K562 (cell line): ENCODE measurements around the gene SCMH1. TPM values are rescaled to one million over a fixed set of nuclear protein-coding genes. Genes with fewer than 3 reads are reported as not detected.

ENCODE experiments used
- ATAC-seq: fragments of 200-7000 bp; cut with Tn5 transposase; 3 replicates; pipeline ENCODE4 v1.9.1; 2020; ENCODE audit warnings: moderate library complexity
- BruUV-seq: library from RNA; stranded (reverse); fragments of 400-500 nt; replicated peaks from 2 replicates; lab custom pipeline; 2021; lab: Mats Ljungman, UMichigan
- CTCF ChIA-PET: fragments of 300-600 bp; formaldehyde crosslinking; extraction: SDS; loops from one replicate; lab custom pipeline; 2021; ENCODE audit warnings: low intra/inter-chr PET ratio; lab: Yijun Ruan, JAX
- POLR2A ChIA-PET: fragments of 300-600, 350-650 bp; sonication (Branson Sonifier 250); formaldehyde crosslinking; extraction: SDS; loops from one replicate; lab custom pipeline; 2021; ENCODE audit warnings: antibody characterized with exemption, inconsistent platforms; lab: Yijun Ruan, JAX
- DNase-seq, 4 experiments: peaks; one replicate each; pipeline versions ENCODE4 v3.0.0 to v3.0.0-alpha.2; 2011 to 2018; ENCODE audit warnings: low spot score in 3 of 4, mixed read lengths in 3 of 4; ENCODE audit errors: extremely low read depth in 1 of 4
- FAIRE-seq: peaks from 2 replicates; lab custom pipeline; 2011; peaks lifted over from hg19 to GRCh38; lab: Jason Lieb, UNC
- H2AFZ ChIP-seq: 2 replicates; pipeline ENCODE4 v1.6.0; 2011; ENCODE audit warnings: low read depth, low read length, control low read depth, inconsistent platforms
- H3K27ac ChIP-seq: fragments of 200-600 bp; 3 replicates; pipeline ENCODE4 v1.8.0; 2011; ENCODE audit warnings: low read depth, mild to moderate bottlenecking, control low read depth, inconsistent platforms, low read length, moderate library complexity, mixed read lengths; ENCODE audit errors: extremely low read depth
- H3K27me3 ChIP-seq, 2 experiments: fragments of 300-600 bp in 1 of 2; 2 replicates in 1 of 2; 3 replicates in 1 of 2; pipeline versions ENCODE4 v1.6.0 to v1.8.0; 2011; ENCODE audit warnings: inconsistent platforms in 2 of 2, low read length in 2 of 2, mild to moderate bottlenecking in 1 of 2, mixed read lengths in 1 of 2, moderate library complexity in 1 of 2; ENCODE audit not compliant: control insufficient read depth in 2 of 2, insufficient read depth in 2 of 2
- H3K36me3 ChIP-seq: fragments of 300-600 bp; 3 replicates; pipeline ENCODE4 v1.8.0; 2011; ENCODE audit warnings: mild to moderate bottlenecking, low read length, inconsistent platforms; ENCODE audit not compliant: control insufficient read depth, insufficient read depth
- H3K4me1 ChIP-seq, 2 experiments: fragments of 200-600 bp in 1 of 2; replicated peaks in 1 of 2; 2 replicates in 1 of 2; 3 replicates in 1 of 2; pipeline versions ENCODE4 v1.5.1 to v1.8.0; 2011; ENCODE audit warnings: inconsistent platforms in 2 of 2, low read length in 2 of 2, mild to moderate bottlenecking in 1 of 2, mixed read lengths in 1 of 2, moderate library complexity in 1 of 2; ENCODE audit not compliant: control insufficient read depth in 2 of 2, insufficient read depth in 2 of 2
- H3K4me2 ChIP-seq: 2 replicates; pipeline ENCODE4 v1.6.1; 2011; ENCODE audit warnings: low read length, control low read depth, inconsistent platforms, mixed read lengths; ENCODE audit not compliant: insufficient read depth
- H3K4me3 ChIP-seq: fragments of 200-600 bp; sonication (generic), shearing (Covaris generic); 2 replicates; pipeline ENCODE4 v1.5.1; 2016; ENCODE audit warnings: control low read depth, inconsistent platforms
- H3K79me2 ChIP-seq: fragments of 200-600 bp; 3 replicates; pipeline ENCODE4 v1.8.0; 2011; ENCODE audit warnings: low read length, inconsistent platforms; ENCODE audit not compliant: control insufficient read depth, insufficient read depth
- H3K9ac ChIP-seq, 2 experiments: 2 replicates each; pipeline versions ENCODE4 v1.6.0 to v1.6.1; 2011; ENCODE audit warnings: low read depth in 2 of 2, low read length in 2 of 2, control low read depth in 1 of 2, inconsistent platforms in 1 of 2, mild to moderate bottlenecking in 1 of 2, mixed read lengths in 1 of 2; ENCODE audit not compliant: insufficient read depth in 1 of 2
- H3K9me1 ChIP-seq: one replicate; pipeline ENCODE4 v1.6.0; 2011; ENCODE audit warnings: inconsistent platforms, mild to moderate bottlenecking, low read length, moderate library complexity; ENCODE audit not compliant: control insufficient read depth, insufficient read depth
- H3K9me3 ChIP-seq: replicated peaks from 2 replicates; pipeline ENCODE4 v1.5.1; 2011; ENCODE audit warnings: low read depth, low read length, inconsistent platforms; ENCODE audit not compliant: control insufficient read depth, insufficient read depth
- H4K20me1 ChIP-seq: replicated peaks from 2 replicates; pipeline ENCODE4 v1.6.1; 2011; ENCODE audit warnings: low read length, inconsistent platforms, mixed read lengths; ENCODE audit not compliant: control insufficient read depth, insufficient read depth
- CBX3 ChIP-seq, 2 experiments: IDR thresholded peaks; 1 replicate in 1 of 2; 2 replicates in 1 of 2; pipeline ENCODE4 v1.6.1; 2012; ENCODE audit warnings: inconsistent platforms in 2 of 2, low read length in 2 of 2, borderline replicate concordance in 1 of 2, control low read depth in 1 of 2
- DPF2 ChIP-seq: fragments of 450-650 bp; IDR thresholded peaks from 2 replicates; pipeline ENCODE4 v1.6.1; 2016
- FOXA3 ChIP-seq, 2 experiments: fragments of 450-650 bp in 1 of 2; sonication (generic) in 1 of 2; formaldehyde crosslinking; IDR thresholded peaks in 1 of 2; conservative IDR thresholded peaks in 1 of 2; 2 replicates each; pipeline versions ENCODE4 v1.4.0 to v1.8.0; 2020 to 2022; ENCODE audit warnings: mild to moderate bottlenecking in 2 of 2, missing genetic modification reagents in 1 of 2
- RCOR1 ChIP-seq, 2 experiments: IDR thresholded peaks; 2 replicates each; pipeline ENCODE4 v1.6.1; 2012; ENCODE audit warnings: low read depth in 2 of 2, low read length in 2 of 2, borderline replicate concordance in 1 of 2, improper control_type of control experiment in 1 of 2
- SRSF7 ChIP-seq: fragments of 200-400 bp; formaldehyde crosslinking; optimal IDR thresholded peaks from 2 replicates; pipeline ENCODE3; 2017; ENCODE audit warnings: mild to moderate bottlenecking, low read depth, low read length
- TBP ChIP-seq: optimal IDR thresholded peaks from 2 replicates; pipeline ENCODE3; 2011; ENCODE audit warnings: low read depth, low read length, improper control_type of control experiment
- TCF7L2 ChIP-seq: fragments of 150-350 bp; IDR thresholded peaks from 2 replicates; pipeline ENCODE4 v1.6.1; 2016; ENCODE audit warnings: low read depth, mild to moderate bottlenecking, low read length, moderate library complexity
- TRIM24 ChIP-seq, 2 experiments: fragments of 450-650 bp; IDR thresholded peaks; 2 replicates each; pipeline ENCODE4 v1.6.1; 2016
- YBX1 ChIP-seq: fragments of 450-650 bp; IDR thresholded peaks from 2 replicates; pipeline ENCODE4 v1.7.1; 2016; ENCODE audit warnings: mild to moderate bottlenecking
- ZEB2 ChIP-seq: fragments of 450-650 bp; IDR thresholded peaks from 2 replicates; pipeline ENCODE4 v1.6.1; 2016
- ZNF239 ChIP-seq: fragments of 250-450 bp; sonication (Bioruptor Pico); IDR thresholded peaks from 2 replicates; pipeline ENCODE4 v1.4.0; 2020; ENCODE audit warnings: mild to moderate bottlenecking
- ZNF253 ChIP-seq: fragments of 250-450 bp; sonication (Bioruptor Pico); conservative IDR thresholded peaks from 2 replicates; pipeline ENCODE4 v1.6.1; 2021; ENCODE audit warnings: mild to moderate bottlenecking
- ZNF41 ChIP-seq: fragments of 250-450 bp; sonication (Bioruptor Pico); conservative IDR thresholded peaks from 2 replicates; pipeline ENCODE4 v1.4.0; 2020; ENCODE audit warnings: mild to moderate bottlenecking
- ZNF740 ChIP-seq, 3 experiments: fragments of 200-800 bp in 1 of 3; sonication (Bioruptor generic) in 1 of 3; sonication (generic) in 1 of 3; formaldehyde crosslinking in 1 of 3; IDR thresholded peaks; 2 replicates each; pipeline versions ENCODE4 v1.6.1 to v1.8.0; 2016 to 2022; ENCODE audit warnings: mild to moderate bottlenecking in 2 of 3, missing compliant biosample characterization in 2 of 3, missing genetic modification characterization in 2 of 3, missing genetic modification reagents in 1 of 3
- WGBS: fragments of 100-300 bp; shearing (Covaris generic); methylation state at CpG from one replicate; pipeline ENCODE4 v1.1.6; 2016; ENCODE audit warnings: low coverage, mixed read lengths; ENCODE audit not compliant: insufficient coverage; ENCODE audit errors: missing lambda C conversion rate; 5-methylcytosine and 5-hydroxymethylcytosine counted together
- in situ Hi-C: fragments of 300-500 bp; cut with MboI; formaldehyde crosslinking; loops from 4 replicates; pipeline ENCODE4 v1.15.0; 2018; ENCODE audit warnings: inconsistent platforms, mixed read lengths
- intact Hi-C: fragments of 100-400 bp; cut with micrococcal nuclease; formaldehyde crosslinking; loops from 2 replicates; pipeline ENCODE4 v1.14.2; 2022
- polyA plus RNA-seq, 8 experiments: library from polyadenylated mRNA; depleted of rRNA in 4 of 8; stranded (reverse) in 5 of 8; unstranded in 3 of 8; fragments of >200 nt; fragmentation: Nextera tagmentation in 2 of 8; fragmentation: Illumina TruSeq in 1 of 8; extraction: Ambion mirVana in 2 of 8; extraction: Trizol in 1 of 8; gene quantifications; 2 replicates each; pipeline versions ENCODE4 v1.2.1 to v1.2.3, GENCODE V29; 2011 to 2014; ENCODE audit warnings: inconsistent platforms in 1 of 8, missing spikeins in 1 of 8
- total RNA-seq, 7 experiments: library from RNA; depleted of rRNA in 6 of 7; stranded (reverse); fragments of >200 nt in 6 of 7; fragmentation: Illumina TruSeq in 2 of 7; extraction: Trizol in 2 of 7; gene quantifications; 2 replicates each; pipeline versions ENCODE4 v1.2.1 to v1.2.3, GENCODE V29; 2011 to 2021; ENCODE audit warnings: low replicate concordance in 1 of 7
- TF ChIP-seq, protein P1 (sequence below), 2 experiments: fragments of 250-450 bp in 1 of 2; fragments of 450-650 bp in 1 of 2; sonication (Bioruptor Pico) in 1 of 2; IDR thresholded peaks; 2 replicates each; pipeline versions ENCODE4 v1.6.1 to v1.8.0; 2016 to 2021; ENCODE audit warnings: mild to moderate bottlenecking in 2 of 2, moderate library complexity in 2 of 2, missing compliant biosample characterization in 1 of 2, missing genetic modification characterization in 1 of 2
- TF ChIP-seq, protein P2 (sequence below): fragments of 250-450 bp; sonication (Bioruptor Pico); IDR thresholded peaks from 2 replicates; pipeline ENCODE4 v1.4.0; 2020; ENCODE audit warnings: mild to moderate bottlenecking
- TF ChIP-seq, protein P3 (sequence below): IDR thresholded peaks from 2 replicates; pipeline ENCODE4 v1.6.1; 2011; ENCODE audit not compliant: insufficient read length; ENCODE audit errors: extremely low read depth

The SCMH1 gene
- total and polyA plus RNA-seq, 9 of the 15 experiments (the other 6 are each of a cell fraction or from before 2014, with no cell fraction given) = 8.5 to 37.0 (median 26.8) TPM

DNA sequence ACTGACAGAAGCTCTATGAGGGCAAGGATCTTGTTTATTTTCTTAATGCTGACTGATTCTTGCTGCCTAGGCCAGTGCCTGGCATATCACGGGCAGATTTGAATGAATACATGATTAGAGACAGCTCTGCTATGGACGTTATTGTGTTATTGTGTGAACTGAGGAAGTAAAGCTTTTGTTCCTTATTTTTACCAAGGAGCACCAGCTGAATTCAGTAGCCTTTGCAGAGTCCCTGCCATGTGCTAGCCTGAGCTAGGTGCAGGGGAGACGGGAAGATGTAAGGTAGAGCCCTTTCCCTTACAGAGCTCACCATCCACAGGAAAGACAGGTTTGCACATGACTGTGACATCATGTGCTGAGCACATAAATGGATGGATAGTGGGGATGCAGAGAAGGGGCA, 36.0 kb upstream of the SCMH1 start:
- Histone ChIP-seq H4K20me1 (0 out of 2 replicates have a peak, but pooled peaks cover 5% of the 10 kb centered on the region), H3K36me3 (no peaks in the 10 kb centered on the region), H3K27ac (no peak overlapping the region), H3K9me3 (no peaks in the 10 kb centered on the region), H3K4me1 (no peaks in the 10 kb centered on the region), H3K9ac (no peak overlapping the region), H3K79me2 (no peaks in the 10 kb centered on the region), H2AFZ (no peak overlapping the region), H3K27me3 (peaks cover 14 to 57% of the 10 kb centered on the region in 2 experiments; a peak in 3 of 5 replicates), H3K4me2 (no peak overlapping the region), H3K9me1 (no peaks in the 10 kb centered on the region), H3K4me3 (no peak overlapping the region)
- no peak for TF ChIP-seq TCF7L2
- TF ChIP-seq TBP = no peak
- no peak for TF ChIP-seq ZNF239 (CRISPR knock-in tag)
- TF ChIP-seq, protein P1, sequence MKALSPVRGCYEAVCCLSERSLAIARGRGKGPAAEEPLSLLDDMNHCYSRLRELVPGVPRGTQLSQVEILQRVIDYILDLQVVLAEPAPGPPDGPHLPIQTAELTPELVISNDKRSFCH (CRISPR knock-in tag; IDR thresholded peaks at IDR 0.05) = no peak
- TF ChIP-seq, protein P1 (tag; IDR thresholded peaks at IDR 0.05) = no peak
- TF ChIP-seq YBX1 = no peak
- TF ChIP-seq SRSF7 = no peak
- no peak for TF ChIP-seq DPF2
- TF ChIP-seq FOXA3 (CRISPR knock-in tag; conservative IDR thresholded peaks at IDR 0.05 in 1 of 2, IDR thresholded peaks at IDR 0.05 in 1 of 2) = no peak
- TF ChIP-seq, protein P2, sequence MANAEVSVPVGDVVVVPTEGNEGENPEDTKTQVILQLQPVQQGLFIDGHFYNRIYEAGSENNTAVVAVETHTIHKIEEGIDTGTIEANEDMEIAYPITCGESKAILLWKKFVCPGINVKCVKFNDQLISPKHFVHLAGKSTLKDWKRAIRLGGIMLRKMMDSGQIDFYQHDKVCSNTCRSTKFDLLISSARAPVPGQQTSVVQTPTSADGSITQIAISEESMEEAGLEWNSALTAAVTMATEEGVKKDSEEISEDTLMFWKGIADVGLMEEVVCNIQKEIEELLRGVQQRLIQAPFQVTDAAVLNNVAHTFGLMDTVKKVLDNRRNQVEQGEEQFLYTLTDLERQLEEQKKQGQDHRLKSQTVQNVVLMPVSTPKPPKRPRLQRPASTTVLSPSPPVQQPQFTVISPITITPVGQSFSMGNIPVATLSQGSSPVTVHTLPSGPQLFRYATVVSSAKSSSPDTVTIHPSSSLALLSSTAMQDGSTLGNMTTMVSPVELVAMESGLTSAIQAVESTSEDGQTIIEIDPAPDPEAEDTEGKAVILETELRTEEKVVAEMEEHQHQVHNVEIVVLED (CRISPR knock-in tag) = no peak
- no peak for TF ChIP-seq ZNF740 (CRISPR knock-in tag; IDR thresholded peaks at IDR 0.05)
- TF ChIP-seq ZNF740 (tag; IDR thresholded peaks at IDR 0.05) = no peak
- TF ChIP-seq RCOR1 (IDR thresholded peaks at IDR 0.05; ENCODE audit: borderline replicate concordance in 1 of 2, low read depth in 2 of 2, low read length in 2 of 2) = no peak
- TF ChIP-seq ZEB2 = no peak
- TF ChIP-seq, protein P3, sequence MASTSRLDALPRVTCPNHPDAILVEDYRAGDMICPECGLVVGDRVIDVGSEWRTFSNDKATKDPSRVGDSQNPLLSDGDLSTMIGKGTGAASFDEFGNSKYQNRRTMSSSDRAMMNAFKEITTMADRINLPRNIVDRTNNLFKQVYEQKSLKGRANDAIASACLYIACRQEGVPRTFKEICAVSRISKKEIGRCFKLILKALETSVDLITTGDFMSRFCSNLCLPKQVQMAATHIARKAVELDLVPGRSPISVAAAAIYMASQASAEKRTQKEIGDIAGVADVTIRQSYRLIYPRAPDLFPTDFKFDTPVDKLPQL = no peak
- TF ChIP-seq CBX3 (IDR thresholded peaks at IDR 0.05; ENCODE audit: borderline replicate concordance in 1 of 2, low read length in 2 of 2) = no peak
- no peak for TF ChIP-seq ZNF253 (CRISPR knock-in tag)
- no peak for TF ChIP-seq TRIM24 (IDR thresholded peaks at IDR 0.05)
- TF ChIP-seq ZNF41 (CRISPR knock-in tag) = no peak
- in situ Hi-C loops (no loop called here), intact Hi-C loops (no loop called here)
- 2% methylated on average over 3 of the region's 3 CpGs for WGBS
- ChIA-PET POLR2A (interaction anchor here (0.7 kb wide), 1 partner anchor 38 kb away, joined by 3 read pairs; no protein-coding TSS in a partner anchor), CTCF (no interaction called here)
- no TSS peak for BruUV-seq
- DNase-seq (no peak), ATAC-seq (no peak), FAIRE-seq (no peak)
